ENCODE measurements around the gene HOXB2.

HOXB2 gene

DNA sequence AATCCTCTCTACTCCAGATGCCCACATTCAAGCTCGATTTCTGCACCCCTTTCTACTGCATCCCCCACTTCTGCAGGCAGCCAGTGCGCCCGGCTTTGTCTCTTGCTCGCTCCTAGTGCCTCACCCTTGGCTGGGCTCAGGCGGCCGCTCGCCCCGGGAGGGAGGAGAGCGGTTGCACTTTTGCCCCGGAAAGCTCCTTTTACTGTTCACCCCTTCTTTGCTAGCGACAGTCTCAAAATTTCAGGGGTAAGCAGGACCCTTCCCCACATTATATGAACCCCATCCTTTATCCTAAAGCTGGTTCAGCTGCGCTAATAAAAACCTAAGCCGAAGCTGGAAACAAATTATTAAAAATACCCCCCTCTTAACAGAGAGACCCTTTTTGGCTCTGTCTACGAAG, 47.7 kb upstream of the HOXB2 start:
- ChIA-PET POLR2A (interaction anchor here (1.0 to 1.6 kb wide), 4 partner anchors 12 to 46 kb away, joined by 3 to 5 read pairs (median 4); partner anchors contain the start of gene HOXB6), CTCF (interaction anchor here (0.5 to 6.0 kb wide), 30 partner anchors 9 to 377 kb away, joined by 3 to 52 read pairs (median 7); no protein-coding TSS in a partner anchor)
- no peak overlapping the region for H3K4me3 ChIP-seq (ENCODE audit: low read depth, low read length)
- no peak overlapping the region for H3K27ac ChIP-seq (ENCODE audit: extremely low read depth, low read depth, low read length)
- H3K36me3 ChIP-seq (ENCODE audit: control insufficient read depth in 2 of 2, insufficient read depth in 1 of 2, low read length in 2 of 2) = peaks cover 5 to 48% of the 10 kb centered on the region in 2 experiments; a peak in 2 of 3 replicates
- TF ChIP-seq PRDM1 (tag by site-specific recombination; IDR thresholded peaks at IDR 0.05) (peak; percentile 13; the same call in 1 of the 2 replicates), ZBTB7A (tag by site-specific recombination; IDR thresholded peaks at IDR 0.05; ENCODE audit: low read depth) (no peak), ZBTB11 (tag by site-specific recombination; conservative IDR thresholded peaks at IDR 0.05; ENCODE audit: low read depth) (0 out of 2 replicates have a peak, but pooled peaks have one; percentile 11)
- H3K4me1 ChIP-seq (ENCODE audit: control insufficient read depth, insufficient read depth, low read length) = peaks cover 33% of the 10 kb centered on the region
- H3K9me3 ChIP-seq (ENCODE audit: control insufficient read depth, insufficient read depth, low read depth, low read length) = no peaks in the 10 kb centered on the region

GRCh38 chr17:48592057-48592514, 47.2 kb upstream of the HOXB2 start:
- Histone ChIP-seq H3K4me1 (ENCODE audit: control insufficient read depth, insufficient read depth, low read length) (peaks cover 38% of the 10 kb centered on the region), H3K4me3 (ENCODE audit: low read depth, low read length) (no peak overlapping the region), H3K9me3 (ENCODE audit: control insufficient read depth, insufficient read depth, low read depth, low read length) (no peaks in the 10 kb centered on the region), H3K27ac (ENCODE audit: extremely low read depth, low read depth, low read length) (no peak overlapping the region), H3K36me3 (ENCODE audit: control insufficient read depth in 2 of 2, insufficient read depth in 1 of 2, low read length in 2 of 2) (peaks cover 5 to 43% of the 10 kb centered on the region in 2 experiments; a peak in 2 of 3 replicates)
- POLR2A ChIA-PET = interaction anchor here (1.0 to 1.6 kb wide), 2 partner anchors 12 to 45 kb away, joined by 4 to 5 read pairs; partner anchors contain the start of gene HOXB6
- CTCF ChIA-PET = interaction anchor here (0.5 to 6.0 kb wide), 12 partner anchors 86 to 377 kb away, joined by 3 to 52 read pairs (median 10); no protein-coding TSS in a partner anchor
- TF ChIP-seq ZBTB7A (tag by site-specific recombination; IDR thresholded peaks at IDR 0.05; ENCODE audit: low read depth) (no peak), ZNF544 (tag by site-specific recombination; IDR thresholded peaks at IDR 0.05) (no peak), ZNF600 (tag by site-specific recombination; IDR thresholded peaks at IDR 0.05) (peak; percentile 78), IKZF3 (tag by site-specific recombination; IDR thresholded peaks at IDR 0.05) (no peak), KLF9 (tag by site-specific recombination; IDR thresholded peaks at IDR 0.05; ENCODE audit: low read depth) (no peak), ZNF175 (tag by site-specific recombination; IDR thresholded peaks at IDR 0.05) (no peak), ZNF138 (tag by site-specific recombination; IDR thresholded peaks at IDR 0.05; ENCODE audit: borderline replicate concordance) (no peak), ZNF571 (tag by site-specific recombination; IDR thresholded peaks at IDR 0.05) (no peak), ZNF747 (tag by site-specific recombination; IDR thresholded peaks at IDR 0.05) (no peak), ZFP69B (tag by site-specific recombination; IDR thresholded peaks at IDR 0.05) (no peak), ZFHX2 (tag by site-specific recombination; conservative IDR thresholded peaks at IDR 0.05) (0 out of 2 replicates have a peak, but pooled peaks have one; percentile 30), ZXDB (tag by site-specific recombination; IDR thresholded peaks at IDR 0.05) (no peak), ZNF10 (tag by site-specific recombination; IDR thresholded peaks at IDR 0.05) (peak; percentile 82), ZNF239 (tag by site-specific recombination; IDR thresholded peaks at IDR 0.05) (no peak), ZNF624 (tag by site-specific recombination; IDR thresholded peaks at IDR 0.05) (no peak), ZSCAN18 (tag by site-specific recombination; IDR thresholded peaks at IDR 0.05) (no peak), ZBTB8A (tag by site-specific recombination; IDR thresholded peaks at IDR 0.05) (peak; percentile 60), ZBTB11 (tag by site-specific recombination; conservative IDR thresholded peaks at IDR 0.05; ENCODE audit: low read depth) (peak; percentile 39; the same call in 1 of the 2 replicates)
- TF ChIP-seq, protein P1, sequence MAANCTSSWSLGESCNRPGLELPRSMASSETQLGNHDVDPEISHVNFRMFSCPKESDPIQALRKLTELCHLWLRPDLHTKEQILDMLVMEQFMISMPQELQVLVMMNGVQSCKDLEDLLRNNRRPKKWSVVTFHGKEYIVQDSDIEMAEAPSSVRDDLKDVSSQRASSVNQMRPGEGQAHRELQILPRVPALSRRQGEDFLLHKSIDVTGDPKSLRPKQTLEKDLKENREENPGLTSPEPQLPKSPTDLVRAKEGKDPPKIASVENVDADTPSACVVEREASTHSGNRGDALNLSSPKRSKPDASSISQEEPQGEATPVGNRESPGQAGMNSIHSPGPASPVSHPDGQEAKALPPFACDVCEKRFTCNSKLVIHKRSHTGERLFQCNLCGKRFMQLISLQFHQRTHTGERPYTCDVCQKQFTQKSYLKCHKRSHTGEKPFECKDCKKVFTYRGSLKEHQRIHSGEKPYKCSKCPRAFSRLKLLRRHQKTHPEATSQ (tag by site-specific recombination; IDR thresholded peaks at IDR 0.05) = no peak
